Measurements from ENCODE around the gene DCP1A. TPM values are rescaled to one million over a fixed set of nuclear protein-coding genes. Genes with fewer than 3 reads are reported as not detected.
A peak's percentile ranks its signal among the peaks of the same experiment; 100 is the strongest.
"Not testable (repeated sequence)": the region's sequence is repeated elsewhere in the genome, so short reads cannot be mapped to it uniquely, and the experiment has no call there.

The DCP1A gene
- total RNA-seq, 1 donor, result 19.9 TPM

GRCh38 chr3:53350652-53351051 lies 3.3 kb upstream of the DCP1A start:
- DNase-seq (ENCODE audit: low read depth), result peak; percentile 79
- no peak overlapping the region for H3K4me3 ChIP-seq (ENCODE audit: low read depth, low read length)
- TF ChIP-seq CTCF (IDR thresholded peaks at IDR 0.05; ENCODE audit: insufficient read depth, low read depth, low read length), result peak; percentile 28

GRCh38 chr3:53348118-53348517 lies 775 bp upstream of the DCP1A start:
- peak overlapping the region; percentile 94 for H3K4me3 ChIP-seq (ENCODE audit: low read depth, low read length)
- DNase-seq (ENCODE audit: low read depth), result not testable (repeated sequence)

- DNase-seq (ENCODE audit: low read depth), result no peak
- TF ChIP-seq CTCF (IDR thresholded peaks at IDR 0.05; ENCODE audit: insufficient read depth, low read depth, low read length), result no peak
- H3K4me3 ChIP-seq (ENCODE audit: low read depth, low read length), result peak overlapping the region; percentile 94
Observed at GRCh38 chr3:53346922-53347260, 452 bp downstream of the DCP1A start.

- DNase-seq (ENCODE audit: low read depth), result peak; percentile 49
- peak overlapping the region; percentile 94 for H3K4me3 ChIP-seq (ENCODE audit: low read depth, low read length)
- TF ChIP-seq CTCF (IDR thresholded peaks at IDR 0.05; ENCODE audit: insufficient read depth, low read depth, low read length), result no peak
Observed at GRCh38 chr3:53346514-53346913, 829 bp downstream of the DCP1A start.

GRCh38 chr3:53342353-53342752 lies 5.0 kb downstream of the DCP1A start:
- DNase-seq (ENCODE audit: low read depth), result no peak
- no peak overlapping the region for H3K4me3 ChIP-seq (ENCODE audit: low read depth, low read length)
- no peak for TF ChIP-seq CTCF (IDR thresholded peaks at IDR 0.05; ENCODE audit: insufficient read depth, low read depth, low read length)

GRCh38 chr3:53337167-53337940 lies 10.0 kb downstream of the DCP1A start:
- no peak for TF ChIP-seq CTCF (IDR thresholded peaks at IDR 0.05; ENCODE audit: insufficient read depth, low read depth, low read length)
- DNase-seq (ENCODE audit: low read depth), result no peak
- no peak overlapping the region for H3K4me3 ChIP-seq (ENCODE audit: low read depth, low read length)

- no peak for DNase-seq (ENCODE audit: low read depth)
- no peak for TF ChIP-seq CTCF (IDR thresholded peaks at IDR 0.05; ENCODE audit: insufficient read depth, low read depth, low read length)
- H3K4me3 ChIP-seq (ENCODE audit: low read depth, low read length), result no peak overlapping the region
Observed at GRCh38 chr3:53334742-53335141, 12.6 kb downstream of the DCP1A start.
